Erythroblast (primary cell): Measurements from ENCODE around the gene ALMS1.
"Not testable (repeated sequence)": the region's sequence is repeated elsewhere in the genome, so short reads cannot be mapped to it uniquely, and the experiment has no call there.

ENCODE experiments used
- DNase-seq, 2 experiments: peaks; one replicate each; lab custom pipeline; 2025; lab: John Stamatoyannopoulos, UW
- GATA1 ChIP-seq: IDR thresholded peaks from 2 replicates; pipeline ENCODE4 v1.6.1; 2011; ENCODE audit warnings: low read depth, mild to moderate bottlenecking, control low read depth, low read length, moderate library complexity
- POLR2A ChIP-seq: IDR thresholded peaks from 2 replicates; pipeline ENCODE4 v1.6.1; 2011; ENCODE audit warnings: mild to moderate bottlenecking, low read length

ALMS1 gene

DNA sequence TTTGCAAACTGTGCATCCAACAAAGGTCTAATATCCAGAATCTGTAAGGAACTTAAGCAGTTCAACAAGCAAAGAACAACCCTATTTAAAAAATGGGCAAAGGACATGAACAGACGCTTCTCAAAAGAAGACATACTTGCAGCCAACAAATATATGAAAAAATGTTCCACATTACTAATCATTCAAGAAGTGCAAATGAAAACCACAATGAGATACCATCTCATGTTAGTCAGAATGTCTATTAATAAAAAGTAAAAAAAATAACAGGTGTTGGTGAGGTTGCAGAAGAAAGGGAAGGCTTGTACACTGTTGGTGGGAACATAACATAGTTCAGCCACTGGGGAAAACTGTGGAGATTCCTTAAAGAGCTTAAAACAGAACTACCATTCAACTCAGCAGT lies 130.4 kb downstream of the ALMS1 start:
- no peak for DNase-seq
- no peak for TF ChIP-seq POLR2A
- no peak for TF ChIP-seq GATA1

GRCh38 chr2:73528688-73529087 lies 143.1 kb downstream of the ALMS1 start:
- DNase-seq, result no peak
- TF ChIP-seq GATA1 (no peak), POLR2A (no peak)

DNA sequence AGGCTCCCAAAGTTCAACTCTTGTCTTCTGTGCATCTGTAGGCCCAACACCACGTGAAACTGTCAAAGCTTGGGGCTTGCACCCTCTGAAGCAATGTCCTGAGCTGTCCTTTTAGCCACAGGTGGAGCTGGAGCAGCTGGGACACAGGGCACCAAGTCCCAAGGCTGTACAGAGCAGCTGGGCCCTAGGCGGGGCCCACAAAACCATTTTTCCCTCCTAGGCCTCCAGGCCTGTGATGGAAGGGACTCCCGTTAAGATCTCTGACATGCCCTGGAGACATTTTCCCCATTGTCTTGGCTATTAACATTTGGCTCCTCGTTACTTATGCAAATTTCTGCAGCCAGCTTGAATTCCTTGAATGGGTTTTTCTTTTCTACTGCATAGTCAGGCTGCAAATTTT lies 145.1 kb downstream of the ALMS1 start:
- not testable (repeated sequence) for DNase-seq

- no peak for TF ChIP-seq POLR2A
- no peak for DNase-seq
These were observed 146.7 kb downstream of the ALMS1 start for GRCh38 chr2:73532381-73532780.

GRCh38 chr2:73536133-73536840 lies 150.7 kb downstream of the ALMS1 start:
- DNase-seq, result no peak
- TF ChIP-seq GATA1, result no peak

DNA sequence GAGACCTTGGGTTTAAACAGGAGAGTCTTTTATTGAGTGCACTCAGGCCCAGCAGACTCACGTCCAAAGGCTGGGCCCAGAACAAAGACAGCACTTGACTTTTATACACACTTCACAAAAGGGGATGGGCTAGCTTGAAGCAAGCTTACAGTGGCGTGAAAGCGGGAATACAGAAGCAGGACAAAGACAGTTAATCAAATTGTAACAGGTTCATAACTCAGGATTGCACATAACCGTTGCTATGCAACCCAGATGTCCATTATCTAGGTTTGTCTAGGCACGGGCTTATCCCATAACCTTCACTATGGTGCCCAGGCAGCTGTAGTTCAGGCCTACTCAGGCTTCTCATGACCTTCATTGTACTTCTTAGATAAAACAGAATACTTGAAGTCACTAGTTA lies 175.2 kb downstream of the ALMS1 start:
- peak in 1 of 2 experiments; percentile 39 for DNase-seq

DNA sequence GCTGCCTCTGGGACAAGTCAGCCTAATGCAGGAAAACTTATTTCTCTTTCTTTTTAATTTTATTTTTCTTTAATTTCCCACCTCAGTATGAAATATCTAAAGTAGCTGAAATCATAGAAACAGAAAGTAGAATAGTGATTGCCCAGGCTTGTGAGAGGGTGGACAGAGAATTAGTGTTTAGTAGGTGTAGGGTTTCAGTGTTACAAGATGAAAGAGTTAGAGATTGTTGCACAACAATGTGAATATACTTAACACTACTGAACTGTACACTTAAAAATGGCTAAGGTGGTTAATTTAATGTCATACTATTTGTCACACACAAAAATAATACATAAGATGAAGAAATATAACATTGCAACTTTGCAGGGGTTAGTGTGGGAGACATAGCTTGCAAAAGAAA lies 175.8 kb downstream of the ALMS1 start:
- no peak for DNase-seq
- TF ChIP-seq GATA1 (no peak), POLR2A (no peak)

GRCh38 chr2:73564986-73565385 lies 179.3 kb downstream of the ALMS1 start:
- TF ChIP-seq GATA1, result no peak
- no peak for TF ChIP-seq POLR2A
- DNase-seq, result no peak

- TF ChIP-seq GATA1, result no peak
- TF ChIP-seq POLR2A, result no peak
- DNase-seq, result no peak
These were observed 180.7 kb downstream of the ALMS1 start for GRCh38 chr2:73566288-73566878.

DNA sequence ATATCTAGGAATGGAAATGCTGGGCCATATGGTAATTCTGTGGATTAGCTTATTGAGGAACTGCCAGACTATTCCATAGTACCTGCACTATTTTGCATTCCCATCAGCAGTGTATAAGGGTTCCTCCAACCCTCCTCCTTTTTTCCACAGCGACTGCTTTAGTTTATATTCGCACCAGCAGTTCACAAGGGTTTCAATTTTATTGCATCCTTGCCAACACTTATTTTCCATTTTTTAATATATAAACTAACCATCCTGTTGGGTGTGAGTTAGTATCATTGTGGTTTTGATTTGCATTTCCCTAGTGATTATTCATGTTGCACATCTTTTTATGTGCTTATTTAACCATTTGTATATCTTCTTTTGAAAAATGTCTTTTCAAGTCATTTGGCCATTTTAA lies 189.6 kb downstream of the ALMS1 start:
- DNase-seq, result no peak

GRCh38 chr2:73582364-73582763 lies 196.7 kb downstream of the ALMS1 start:
- DNase-seq, result no peak
- TF ChIP-seq POLR2A, result no peak
- TF ChIP-seq GATA1, result no peak

More for the DNA sequence above, 189.6 kb downstream of the ALMS1 start:
- TF ChIP-seq POLR2A, result no peak
- TF ChIP-seq GATA1, result no peak

GRCh38 chr2:73588177-73588576 lies 202.5 kb downstream of the ALMS1 start:
- TF ChIP-seq POLR2A, result no peak
- no peak for TF ChIP-seq GATA1

DNA sequence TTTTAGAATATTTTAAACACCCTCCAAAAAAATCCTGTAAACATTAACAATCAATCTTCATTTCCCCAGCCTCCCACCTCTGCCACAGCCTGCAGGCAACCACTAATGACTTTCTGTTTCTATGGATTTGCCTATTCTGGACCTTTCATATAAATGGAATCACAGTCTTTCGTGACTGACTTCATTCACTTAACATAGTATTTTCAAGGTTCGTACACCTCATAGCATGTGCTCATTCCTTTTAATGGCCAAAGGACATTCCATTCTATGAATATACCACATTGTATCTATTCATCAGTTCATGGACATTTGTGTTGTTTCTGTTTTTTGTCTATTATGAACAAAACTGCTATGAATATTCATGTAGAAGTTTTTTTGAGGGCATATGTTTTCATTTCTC lies 208.0 kb downstream of the ALMS1 start:
- DNase-seq, result no peak
- TF ChIP-seq POLR2A (no peak), GATA1 (no peak)

More at GRCh38 chr2:73588177-73588576, 202.5 kb downstream of the ALMS1 start:
- no peak for DNase-seq

GRCh38 chr2:73594251-73594650 lies 208.6 kb downstream of the ALMS1 start:
- TF ChIP-seq POLR2A (no peak), GATA1 (no peak)
- no peak for DNase-seq

- no peak for TF ChIP-seq GATA1
- no peak for TF ChIP-seq POLR2A
- no peak for DNase-seq
These were observed 216.1 kb downstream of the ALMS1 start for GRCh38 chr2:73601780-73602179.

DNA sequence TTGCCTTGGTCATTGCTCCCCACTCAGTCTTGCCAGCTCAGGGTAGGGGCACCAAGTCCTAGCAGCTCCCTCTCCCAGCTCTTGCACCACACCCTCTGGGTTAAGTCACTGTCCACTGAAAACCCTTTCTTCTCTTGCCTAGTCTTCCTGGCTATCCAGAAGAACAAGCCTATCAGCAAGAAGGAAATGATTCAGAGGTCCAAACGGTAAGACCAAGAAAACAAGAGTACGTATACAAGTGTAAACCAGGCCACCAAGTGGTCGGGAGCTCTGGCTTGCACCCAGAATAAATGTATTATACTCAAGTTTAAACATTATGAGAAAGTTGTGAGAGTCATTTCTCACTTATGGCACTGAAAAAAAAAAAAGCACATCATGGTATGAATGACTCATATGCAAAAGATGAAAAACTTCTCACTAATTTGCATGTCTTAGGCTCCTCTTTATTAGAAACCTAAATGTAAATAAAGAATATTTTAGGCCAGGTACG lies 217.5 kb downstream of the ALMS1 start:
- DNase-seq, result not testable (repeated sequence)

- not testable (repeated sequence) for DNase-seq
These were observed 219.0 kb downstream of the ALMS1 start for GRCh38 chr2:73604589-73604988.
